Fibroblast of lung (primary cell): Measurements from ENCODE around the gene JAG1. TPM values are rescaled to one million over a fixed set of nuclear protein-coding genes. Genes with fewer than 3 reads are reported as not detected.

ENCODE experiments used
- DNase-seq, 2 donors: peaks; one replicate each; pipeline versions ENCODE4 v3.0.0 to v3.0.0-alpha.2; 2010; ENCODE audit warnings: low read depth in 2 of 2
- H2AFZ ChIP-seq: 2 replicates; pipeline ENCODE4 v1.5.1; 2012; ENCODE audit warnings: low read length, control low read depth, inconsistent platforms
- H3K27ac ChIP-seq: 2 replicates; pipeline ENCODE4 v1.5.1; 2011; ENCODE audit warnings: low read length, control low read depth; ENCODE audit not compliant: insufficient read depth
- H3K27me3 ChIP-seq: 2 replicates; pipeline ENCODE4 v1.5.1; 2011; ENCODE audit warnings: mild to moderate bottlenecking, low read length; ENCODE audit not compliant: control insufficient read depth, insufficient read depth
- H3K36me3 ChIP-seq: 2 replicates; pipeline ENCODE4 v1.5.1; 2011; ENCODE audit warnings: low read length; ENCODE audit not compliant: control insufficient read depth, insufficient read depth
- H3K4me1 ChIP-seq: 2 replicates; pipeline ENCODE4 v1.5.1; 2011; ENCODE audit warnings: low read length; ENCODE audit not compliant: control insufficient read depth, insufficient read depth; ENCODE audit errors: extremely low read depth
- H3K4me2 ChIP-seq: 2 replicates; pipeline ENCODE4 v1.5.1; 2011; ENCODE audit warnings: low read length, control low read depth; ENCODE audit not compliant: insufficient read depth; ENCODE audit errors: extremely low read depth
- H3K4me3 ChIP-seq, 4 experiments: fragments of 200-600 bp in 1 of 4; sonication (generic) in 1 of 4; replicated peaks in 1 of 4; 2 replicates each; pipeline ENCODE4 v1.5.1; 2011 to 2016; ENCODE audit warnings: low read length in 4 of 4, low read depth in 3 of 4, mild to moderate bottlenecking in 3 of 4, control low read depth in 2 of 4, inconsistent platforms in 1 of 4, mixed read lengths in 1 of 4; ENCODE audit not compliant: insufficient read depth in 1 of 4; ENCODE audit errors: control extremely low read depth in 1 of 4
- H3K79me2 ChIP-seq: 2 replicates; pipeline ENCODE4 v1.5.1; 2012; ENCODE audit warnings: mild to moderate bottlenecking, low read length, inconsistent platforms; ENCODE audit not compliant: control insufficient read depth, insufficient read depth
- H3K9ac ChIP-seq: 2 replicates; pipeline ENCODE4 v1.5.1; 2011; ENCODE audit warnings: mild to moderate bottlenecking, low read length, control low read depth; ENCODE audit not compliant: insufficient read depth
- H3K9me3 ChIP-seq: 2 replicates; pipeline ENCODE4 v1.5.1; 2012; ENCODE audit warnings: low read depth, low read length; ENCODE audit not compliant: control insufficient read depth, insufficient read depth
- H4K20me1 ChIP-seq: 2 replicates; pipeline ENCODE4 v1.5.1; 2011; ENCODE audit warnings: low read length; ENCODE audit not compliant: control insufficient read depth, insufficient read depth; ENCODE audit errors: extremely low read depth
- EZH2 ChIP-seq: IDR thresholded peaks from 2 replicates; pipeline ENCODE4 v1.5.1; 2012; ENCODE audit warnings: low read length, control low read depth, mild to moderate bottlenecking; ENCODE audit errors: missing control alignments
- polyA plus RNA-seq, 2 donors: library from polyadenylated mRNA; depleted of rRNA in 1 of 2; stranded (reverse) in 1 of 2; unstranded in 1 of 2; fragments of >200 nt; gene quantifications; 2 replicates each; pipeline ENCODE4 v1.2.1, GENCODE V29; 2011 to 2012; ENCODE audit warnings: missing spikeins in 1 of 2
- total RNA-seq: library from RNA; depleted of rRNA; stranded (reverse); fragments of >200 nt; gene quantifications from 2 replicates; pipeline ENCODE4 v1.2.1, GENCODE V29; 2014
- TF ChIP-seq, protein P1 (sequence below), 2 donors: IDR thresholded peaks in 1 of 2; conservative IDR thresholded peaks in 1 of 2; 1 replicate in 1 of 2; 2 replicates in 1 of 2; pipeline ENCODE4 v1.5.1; 2011 to 2012; ENCODE audit warnings: low read length in 2 of 2, control low read depth in 1 of 2, inconsistent platforms in 1 of 2, low read depth in 1 of 2, mild to moderate bottlenecking in 1 of 2

JAG1 gene
- total and polyA plus RNA-seq, 2 donors (not counting 1 experiment from before 2014, with no cell fraction given) = 16.3 to 57.3 TPM

DNA sequence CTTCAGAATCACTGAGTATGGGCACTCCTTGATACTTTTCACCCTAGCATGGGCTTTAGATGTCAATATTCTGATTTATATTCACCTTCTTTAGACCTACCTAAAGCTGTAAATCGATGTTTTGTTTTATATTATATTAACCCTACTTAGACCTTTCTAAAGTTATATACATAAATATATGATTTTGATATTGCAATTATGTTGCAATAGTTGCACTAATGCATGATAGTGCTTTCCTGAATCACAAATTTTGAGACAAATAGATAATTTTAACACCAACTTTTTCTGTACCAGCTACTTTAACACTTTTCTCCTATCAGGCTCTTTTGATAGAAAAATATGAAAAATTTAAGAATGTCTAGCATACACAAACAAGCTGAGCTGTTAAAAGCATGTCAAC is 34.0 kb upstream of the JAG1 start:
- TF ChIP-seq, protein P1, sequence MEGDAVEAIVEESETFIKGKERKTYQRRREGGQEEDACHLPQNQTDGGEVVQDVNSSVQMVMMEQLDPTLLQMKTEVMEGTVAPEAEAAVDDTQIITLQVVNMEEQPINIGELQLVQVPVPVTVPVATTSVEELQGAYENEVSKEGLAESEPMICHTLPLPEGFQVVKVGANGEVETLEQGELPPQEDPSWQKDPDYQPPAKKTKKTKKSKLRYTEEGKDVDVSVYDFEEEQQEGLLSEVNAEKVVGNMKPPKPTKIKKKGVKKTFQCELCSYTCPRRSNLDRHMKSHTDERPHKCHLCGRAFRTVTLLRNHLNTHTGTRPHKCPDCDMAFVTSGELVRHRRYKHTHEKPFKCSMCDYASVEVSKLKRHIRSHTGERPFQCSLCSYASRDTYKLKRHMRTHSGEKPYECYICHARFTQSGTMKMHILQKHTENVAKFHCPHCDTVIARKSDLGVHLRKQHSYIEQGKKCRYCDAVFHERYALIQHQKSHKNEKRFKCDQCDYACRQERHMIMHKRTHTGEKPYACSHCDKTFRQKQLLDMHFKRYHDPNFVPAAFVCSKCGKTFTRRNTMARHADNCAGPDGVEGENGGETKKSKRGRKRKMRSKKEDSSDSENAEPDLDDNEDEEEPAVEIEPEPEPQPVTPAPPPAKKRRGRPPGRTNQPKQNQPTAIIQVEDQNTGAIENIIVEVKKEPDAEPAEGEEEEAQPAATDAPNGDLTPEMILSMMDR (conservative IDR thresholded peaks at IDR 0.05 in 1 of 2, IDR thresholded peaks at IDR 0.05 in 1 of 2; ENCODE audit: low read depth in 1 of 2, low read length in 2 of 2) = no peak
- TF ChIP-seq EZH2 = no peak
- Histone ChIP-seq H3K4me1 (no peaks in the 10 kb centered on the region), H2AFZ (no peak overlapping the region), H3K27me3 (no peaks in the 10 kb centered on the region), H3K36me3 (no peaks in the 10 kb centered on the region), H3K4me2 (no peak overlapping the region), H3K79me2 (no peaks in the 10 kb centered on the region), H3K9ac (no peak overlapping the region), H3K4me3 (no peak overlapping the region), H3K9me3 (no peaks in the 10 kb centered on the region), H4K20me1 (no peaks in the 10 kb centered on the region), H3K27ac (no peak overlapping the region)
- DNase-seq = no peak

DNA sequence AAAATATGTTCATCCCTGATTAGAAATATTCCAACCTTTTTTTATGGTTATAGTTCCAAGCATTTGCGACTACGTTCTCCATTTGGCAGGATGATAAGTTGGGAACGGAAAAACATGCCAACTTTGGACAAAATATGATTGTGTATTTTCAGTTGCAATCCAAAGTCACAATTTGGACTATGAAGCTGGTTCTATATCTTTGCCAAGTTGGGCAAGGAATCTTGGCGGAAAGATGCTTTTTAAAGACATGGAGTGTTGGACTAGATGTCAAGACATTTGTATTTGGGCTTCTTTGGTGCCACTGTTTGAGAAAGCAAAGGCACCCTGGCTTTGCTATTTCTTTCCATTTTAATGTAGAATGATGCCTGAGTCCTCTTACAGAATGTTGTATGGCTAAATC is 33.3 kb upstream of the JAG1 start:
- H3K27me3 ChIP-seq = no peaks in the 10 kb centered on the region
- no peaks in the 10 kb centered on the region for H3K79me2 ChIP-seq
- no peaks in the 10 kb centered on the region for H3K36me3 ChIP-seq
- H2AFZ ChIP-seq = no peak overlapping the region
- no peak overlapping the region for H3K27ac ChIP-seq
- H3K9me3 ChIP-seq = no peaks in the 10 kb centered on the region
- TF ChIP-seq EZH2 = no peak
- TF ChIP-seq, protein P1 (conservative IDR thresholded peaks at IDR 0.05 in 1 of 2, IDR thresholded peaks at IDR 0.05 in 1 of 2; ENCODE audit: low read depth in 1 of 2, low read length in 2 of 2) = no peak
- no peak overlapping the region for H3K9ac ChIP-seq
- H3K4me3 ChIP-seq = no peak overlapping the region
- DNase-seq = no peak
- H3K4me1 ChIP-seq = no peaks in the 10 kb centered on the region
- no peak overlapping the region for H3K4me2 ChIP-seq
- no peaks in the 10 kb centered on the region for H4K20me1 ChIP-seq

DNA sequence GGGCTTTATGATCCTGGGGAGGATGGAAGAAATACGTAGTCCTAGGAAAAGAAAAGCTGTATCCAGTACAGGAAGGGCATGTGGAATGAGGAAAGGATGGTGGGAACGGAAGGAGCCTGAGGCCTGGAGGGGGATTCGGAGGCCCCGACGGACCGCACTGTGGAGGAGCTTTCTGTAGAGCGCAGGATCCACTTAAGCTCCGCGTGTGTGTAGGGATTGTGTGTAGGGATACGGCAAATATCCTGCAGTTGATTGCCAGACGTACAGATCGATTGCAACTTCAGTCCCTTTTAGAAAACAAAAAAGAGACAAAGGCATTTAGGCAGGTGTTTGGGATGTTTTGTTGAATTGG is 32.6 kb upstream of the JAG1 start:
- no peak overlapping the region for H3K4me3 ChIP-seq
- H3K27me3 ChIP-seq = no peaks in the 10 kb centered on the region
- no peaks in the 10 kb centered on the region for H4K20me1 ChIP-seq
- no peaks in the 10 kb centered on the region for H3K79me2 ChIP-seq
- H3K36me3 ChIP-seq = no peaks in the 10 kb centered on the region
- no peaks in the 10 kb centered on the region for H3K9me3 ChIP-seq
- DNase-seq = no peak
- H3K27ac ChIP-seq = no peak overlapping the region
- H3K4me1 ChIP-seq = no peaks in the 10 kb centered on the region
- no peak overlapping the region for H3K9ac ChIP-seq
- TF ChIP-seq, protein P1 (conservative IDR thresholded peaks at IDR 0.05 in 1 of 2, IDR thresholded peaks at IDR 0.05 in 1 of 2; ENCODE audit: low read depth in 1 of 2, low read length in 2 of 2) = no peak
- no peak for TF ChIP-seq EZH2
- no peak overlapping the region for H3K4me2 ChIP-seq
- H2AFZ ChIP-seq = no peak overlapping the region
